ENCODE measurements around the gene GNAZ.

- TF ChIP-seq, protein P1, sequence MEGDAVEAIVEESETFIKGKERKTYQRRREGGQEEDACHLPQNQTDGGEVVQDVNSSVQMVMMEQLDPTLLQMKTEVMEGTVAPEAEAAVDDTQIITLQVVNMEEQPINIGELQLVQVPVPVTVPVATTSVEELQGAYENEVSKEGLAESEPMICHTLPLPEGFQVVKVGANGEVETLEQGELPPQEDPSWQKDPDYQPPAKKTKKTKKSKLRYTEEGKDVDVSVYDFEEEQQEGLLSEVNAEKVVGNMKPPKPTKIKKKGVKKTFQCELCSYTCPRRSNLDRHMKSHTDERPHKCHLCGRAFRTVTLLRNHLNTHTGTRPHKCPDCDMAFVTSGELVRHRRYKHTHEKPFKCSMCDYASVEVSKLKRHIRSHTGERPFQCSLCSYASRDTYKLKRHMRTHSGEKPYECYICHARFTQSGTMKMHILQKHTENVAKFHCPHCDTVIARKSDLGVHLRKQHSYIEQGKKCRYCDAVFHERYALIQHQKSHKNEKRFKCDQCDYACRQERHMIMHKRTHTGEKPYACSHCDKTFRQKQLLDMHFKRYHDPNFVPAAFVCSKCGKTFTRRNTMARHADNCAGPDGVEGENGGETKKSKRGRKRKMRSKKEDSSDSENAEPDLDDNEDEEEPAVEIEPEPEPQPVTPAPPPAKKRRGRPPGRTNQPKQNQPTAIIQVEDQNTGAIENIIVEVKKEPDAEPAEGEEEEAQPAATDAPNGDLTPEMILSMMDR (IDR thresholded peaks at IDR 0.05) = no peak
- no peak for TF ChIP-seq POLR2A (IDR thresholded peaks at IDR 0.05)
Observed at GRCh38 chr22:23098718-23099530, 28.6 kb downstream of the GNAZ start.
